Measurements from ENCODE around the gene CLK2. TPM values are rescaled to one million over a fixed set of nuclear protein-coding genes. Genes with fewer than 3 reads are reported as not detected.

The CLK2 gene
- total RNA-seq = 61.7 and 69.1 TPM in 2 replicates
- polyA plus RNA-seq = 80.9 and 84.8 TPM in 2 replicates
- 24.4 and 27.0 TPM in 2 replicates for polyA plus RNA-seq (2011; cell fraction: cytosol; rRNA removed)
- polyA plus RNA-seq (2011; cell fraction: nucleus; rRNA removed) = 560 and 582 TPM in 2 replicates
- polyA plus RNA-seq (2012) = 32.4 and 34.0 TPM in 2 replicates
- 83.6 and 98.2 TPM in 2 replicates for polyA minus RNA-seq
- polyA minus RNA-seq (2011; cell fraction: cytosol; rRNA and poly(A)+ RNA removed) = 24.1 TPM
- 100 and 109 TPM in 2 replicates for polyA minus RNA-seq (2011; cell fraction: nucleus; rRNA and poly(A)+ RNA removed)
- Bru-seq, nascent RNA = percentile 88 among the genes with signal in this experiment
- percentile 88 among the genes with signal in this experiment for BruChase-seq, experiment 1, labeled RNA remaining after a 6-hour chase
- BruChase-seq, experiment 2, labeled RNA remaining after a 2-hour chase = percentile 93 among the genes with signal in this experiment
- long read RNA-seq, transcript CLK2-203 (13 exons, 2,166 nt) = major isoform, 8 of 45 reads
- long read RNA-seq, partial matches to known transcripts = 5 of 45 reads
- long read RNA-seq, other reads (novel, unspliced or antisense) = 25 of 45 reads

DNA sequence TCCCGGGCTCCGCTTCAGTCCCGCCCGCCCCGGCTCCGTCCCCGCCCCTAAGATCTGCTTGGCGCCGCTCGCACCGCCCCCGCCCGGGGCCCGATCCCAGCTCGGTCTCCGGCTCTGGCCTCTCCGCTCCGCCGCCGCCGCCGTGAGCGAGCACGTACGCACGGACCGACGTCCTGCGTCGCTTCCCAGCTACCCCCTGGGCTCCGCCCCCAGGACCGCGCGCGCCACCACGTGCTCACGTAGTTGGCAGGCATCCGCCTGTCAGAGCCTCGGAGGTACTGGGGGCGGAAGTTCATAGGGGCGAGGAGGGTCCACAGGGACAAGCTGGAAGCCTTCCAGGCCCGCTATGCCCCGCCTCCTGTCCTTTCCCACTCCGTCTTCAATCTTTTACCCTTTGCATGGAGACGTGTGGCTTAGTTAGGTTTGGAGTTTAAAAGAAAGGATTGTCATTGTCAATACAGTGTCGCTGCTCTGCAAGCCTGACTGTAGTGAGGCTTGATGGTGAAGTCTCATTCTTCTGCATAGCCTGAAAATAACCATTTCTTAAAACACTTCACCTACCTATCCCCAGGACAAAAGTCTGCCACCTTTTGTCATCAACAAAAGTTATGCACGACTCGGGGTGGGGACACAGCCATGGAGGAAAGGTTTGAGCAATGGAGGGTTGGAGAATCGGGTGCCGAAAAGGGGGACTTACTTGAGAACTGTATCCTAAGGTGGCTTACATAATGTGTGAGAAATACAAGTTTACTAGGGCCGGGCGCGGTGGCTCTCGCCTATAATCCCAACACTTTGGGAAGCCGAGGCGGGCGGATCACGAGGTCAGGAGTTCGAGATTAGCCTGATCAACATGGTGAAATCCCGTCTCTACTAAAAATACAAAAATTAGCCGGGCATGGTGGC lies at the start of gene CLK2:
TSS of gene CLK2 (minus strand) at position 162 of the 903 bp plus-strand sequence. CDS start 2,527 bp downstream, outside the sequence.
- Histone ChIP-seq H3K27me3 (ENCODE audit: control insufficient read depth in 2 of 2, insufficient read depth in 2 of 2, low read length in 2 of 2) (peaks cover 0 to 2% of the 10 kb centered on the region in 2 experiments), H3K79me2 (ENCODE audit: control insufficient read depth, insufficient read depth, low read length) (peaks cover 26% of the 10 kb centered on the region), H2AFZ (ENCODE audit: low read depth, low read length) (peak within 1 kb of the TSS; percentile 37), H3K9ac (replicated peaks; ENCODE audit: extremely low read depth, insufficient read depth, low read length) (peak within 1 kb of the TSS; percentile 74), H4K20me1 (replicated peaks; ENCODE audit: control insufficient read depth, extremely low read depth, insufficient read depth, low read length) (no peaks in the 10 kb centered on the region), H3K4me3 (replicated peaks in 1 of 3; ENCODE audit: insufficient read depth in 1 of 3, low read depth in 1 of 3, low read length in 3 of 3) (peak within 1 kb of the TSS; percentile 80 to 93 (median 86)), H3K27ac (ENCODE audit: insufficient read depth, low read depth, low read length) (peak within 1 kb of the TSS; percentile 11), H3K36me3 (ENCODE audit: control insufficient read depth in 2 of 2, extremely low read depth in 1 of 2, insufficient read depth in 2 of 2, low read length in 2 of 2) (peaks cover 14 to 17% of the 10 kb centered on the region in 2 experiments), H3K9me1 (replicated peaks; ENCODE audit: control insufficient read depth, extremely low read depth, insufficient read depth, low read length) (no peaks in the 10 kb centered on the region), H3K9me3 (replicated peaks; ENCODE audit: control insufficient read depth, insufficient read depth, low read length) (no peaks in the 10 kb centered on the region), H3K4me2 (ENCODE audit: insufficient read depth, low read length) (peak within 1 kb of the TSS; percentile 63), H3K4me1 (ENCODE audit: control insufficient read depth, extremely low read depth, insufficient read depth, low read length) (peaks cover 20% of the 10 kb centered on the region)
- TF ChIP-seq FOS (IDR thresholded peaks at IDR 0.05; ENCODE audit: borderline replicate concordance, insufficient read depth, low read length) = no peak
- TF ChIP-seq MYC (IDR thresholded peaks at IDR 0.05; ENCODE audit: low read depth, low read length) = peak; percentile 22
- no peak for TF ChIP-seq EZH2 (IDR thresholded peaks at IDR 0.05; ENCODE audit: borderline replicate concordance, low read depth, low read length, severe bottlenecking)
- TF ChIP-seq, protein P1, sequence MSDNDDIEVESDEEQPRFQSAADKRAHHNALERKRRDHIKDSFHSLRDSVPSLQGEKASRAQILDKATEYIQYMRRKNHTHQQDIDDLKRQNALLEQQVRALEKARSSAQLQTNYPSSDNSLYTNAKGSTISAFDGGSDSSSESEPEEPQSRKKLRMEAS (IDR thresholded peaks at IDR 0.05; ENCODE audit: insufficient read depth, insufficient read length) = peak; percentile 97
- TF ChIP-seq GATA2 (IDR thresholded peaks at IDR 0.05; ENCODE audit: insufficient read depth, insufficient read length, low read depth, low read length) = no peak
- TF ChIP-seq JUN (IDR thresholded peaks at IDR 0.05; ENCODE audit: borderline replicate concordance, insufficient read depth, insufficient read length, low read depth) = no peak
- peak; percentile 75 for TF ChIP-seq POLR2AphosphoS5 (IDR thresholded peaks at IDR 0.05; ENCODE audit: insufficient read depth, low read depth, low read length)
- TF ChIP-seq, protein P2, sequence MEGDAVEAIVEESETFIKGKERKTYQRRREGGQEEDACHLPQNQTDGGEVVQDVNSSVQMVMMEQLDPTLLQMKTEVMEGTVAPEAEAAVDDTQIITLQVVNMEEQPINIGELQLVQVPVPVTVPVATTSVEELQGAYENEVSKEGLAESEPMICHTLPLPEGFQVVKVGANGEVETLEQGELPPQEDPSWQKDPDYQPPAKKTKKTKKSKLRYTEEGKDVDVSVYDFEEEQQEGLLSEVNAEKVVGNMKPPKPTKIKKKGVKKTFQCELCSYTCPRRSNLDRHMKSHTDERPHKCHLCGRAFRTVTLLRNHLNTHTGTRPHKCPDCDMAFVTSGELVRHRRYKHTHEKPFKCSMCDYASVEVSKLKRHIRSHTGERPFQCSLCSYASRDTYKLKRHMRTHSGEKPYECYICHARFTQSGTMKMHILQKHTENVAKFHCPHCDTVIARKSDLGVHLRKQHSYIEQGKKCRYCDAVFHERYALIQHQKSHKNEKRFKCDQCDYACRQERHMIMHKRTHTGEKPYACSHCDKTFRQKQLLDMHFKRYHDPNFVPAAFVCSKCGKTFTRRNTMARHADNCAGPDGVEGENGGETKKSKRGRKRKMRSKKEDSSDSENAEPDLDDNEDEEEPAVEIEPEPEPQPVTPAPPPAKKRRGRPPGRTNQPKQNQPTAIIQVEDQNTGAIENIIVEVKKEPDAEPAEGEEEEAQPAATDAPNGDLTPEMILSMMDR (IDR thresholded peaks at IDR 0.05; ENCODE audit: extremely low read depth in 1 of 2, insufficient read depth in 1 of 2, low read depth in 1 of 2, low read length in 2 of 2) = no peak
- TF ChIP-seq POLR2A (IDR thresholded peaks at IDR 0.05; ENCODE audit: low read depth, low read length) = peak; percentile 69
- no TSS peak for BruUV-seq (replicated peaks)
- POLR2A ChIA-PET = interaction anchor here (0.6 to 1.7 kb wide), 6 partner anchors 11 to 49 kb away, joined by 3 to 12 read pairs (median 4); partner anchors contain the start of genes RUSC1 and SCAMP3
- CTCF ChIA-PET = interaction anchor here (0.8 to 2.5 kb wide), 11 partner anchors 10 to 375 kb away, joined by 3 to 19 read pairs (median 4); partner anchors contain the start of genes FDPS, RUSC1 and SCAMP3
- dilution Hi-C loops (cut with MboI; ENCODE audit: extremely low pct_ligation_motif_present, low sequenced_read_pairs) = no loop called here
- peak; percentile 99 for FAIRE-seq
- DNase-seq (ENCODE audit: low read depth, low spot score) = peak; percentile 96
- intact Hi-C loops (cut with micrococcal nuclease) = loop anchor here (1.0 to 2.0 kb wide), 4 partner anchors 11 to 50 kb away; partner anchors contain the start of genes ENTREP3 and SCAMP3

All from endothelial cell of umbilical vein (primary cell).